Stimulated activated CD4-positive, alpha-beta T cell treated with anti-CD3 and anti-CD28 coated beads, Interleukin-2, amount 100 ng/mL, for 4 hours (primary cell): Measurements from ENCODE around the gene FAM124A.
"Not testable (repeated sequence)": the region's sequence is repeated elsewhere in the genome, so short reads cannot be mapped to it uniquely, and the experiment has no call there.

Source experiments
- DNase-seq: peaks from one replicate; pipeline ENCODE4 v3.0.0-alpha.2; 2020; ENCODE audit warnings: low read depth

Gene FAM124A

GRCh38 chr13:51271528-51272085, 49.4 kb downstream of the FAM124A start:
- no peak for DNase-seq

GRCh38 chr13:51275101-51275500, 52.9 kb downstream of the FAM124A start:
- no peak for DNase-seq

- DNase-seq: no peak
These were observed 54.4 kb downstream of the FAM124A start for GRCh38 chr13:51276636-51277035.

GRCh38 chr13:51277928-51278327, 55.7 kb downstream of the FAM124A start:
- DNase-seq: no peak

- no peak for DNase-seq
These were observed 56.4 kb downstream of the FAM124A start for GRCh38 chr13:51278426-51279130.

GRCh38 chr13:51280379-51280940, 58.3 kb downstream of the FAM124A start:
- DNase-seq: no peak

- DNase-seq: no peak
These were observed 60.1 kb downstream of the FAM124A start for GRCh38 chr13:51282322-51282721.

GRCh38 chr13:51282923-51283322, 60.7 kb downstream of the FAM124A start:
- DNase-seq: not testable (repeated sequence)

GRCh38 chr13:51283371-51283770, 61.2 kb downstream of the FAM124A start:
- no peak for DNase-seq

- no peak for DNase-seq
These were observed 62.1 kb downstream of the FAM124A start for GRCh38 chr13:51284339-51284738.

- DNase-seq: peak; percentile 43
These were observed 64.2 kb downstream of the FAM124A start for GRCh38 chr13:51286135-51287002.

GRCh38 chr13:51287758-51288157, 65.6 kb downstream of the FAM124A start:
- DNase-seq: no peak

- not testable (repeated sequence) for DNase-seq
These were observed 66.1 kb downstream of the FAM124A start for GRCh38 chr13:51288254-51288653.

GRCh38 chr13:51291341-51291740, 69.1 kb downstream of the FAM124A start:
- DNase-seq: no peak

GRCh38 chr13:51292000-51292565, 69.9 kb downstream of the FAM124A start:
- DNase-seq: no peak

GRCh38 chr13:51297556-51297955, 75.4 kb downstream of the FAM124A start:
- DNase-seq: no peak

- no peak for DNase-seq
These were observed 76.6 kb downstream of the FAM124A start for GRCh38 chr13:51298812-51299211.

- DNase-seq: no peak
These were observed 80.9 kb downstream of the FAM124A start for GRCh38 chr13:51303063-51303552.

GRCh38 chr13:51303882-51304281, 81.7 kb downstream of the FAM124A start:
- no peak for DNase-seq

GRCh38 chr13:51305271-51305967, 83.2 kb downstream of the FAM124A start:
- DNase-seq: no peak

- DNase-seq: no peak
These were observed 86.6 kb downstream of the FAM124A start for GRCh38 chr13:51308781-51309180.
